Measurements from ENCODE around the gene SERAC1. TPM values are rescaled to one million over a fixed set of nuclear protein-coding genes. Genes with fewer than 3 reads are reported as not detected.

Gene SERAC1
- total and polyA plus RNA-seq, 2 donors (not counting 1 experiment from before 2014, with no cell fraction given) = 1.9 to 5.8 TPM

DNA sequence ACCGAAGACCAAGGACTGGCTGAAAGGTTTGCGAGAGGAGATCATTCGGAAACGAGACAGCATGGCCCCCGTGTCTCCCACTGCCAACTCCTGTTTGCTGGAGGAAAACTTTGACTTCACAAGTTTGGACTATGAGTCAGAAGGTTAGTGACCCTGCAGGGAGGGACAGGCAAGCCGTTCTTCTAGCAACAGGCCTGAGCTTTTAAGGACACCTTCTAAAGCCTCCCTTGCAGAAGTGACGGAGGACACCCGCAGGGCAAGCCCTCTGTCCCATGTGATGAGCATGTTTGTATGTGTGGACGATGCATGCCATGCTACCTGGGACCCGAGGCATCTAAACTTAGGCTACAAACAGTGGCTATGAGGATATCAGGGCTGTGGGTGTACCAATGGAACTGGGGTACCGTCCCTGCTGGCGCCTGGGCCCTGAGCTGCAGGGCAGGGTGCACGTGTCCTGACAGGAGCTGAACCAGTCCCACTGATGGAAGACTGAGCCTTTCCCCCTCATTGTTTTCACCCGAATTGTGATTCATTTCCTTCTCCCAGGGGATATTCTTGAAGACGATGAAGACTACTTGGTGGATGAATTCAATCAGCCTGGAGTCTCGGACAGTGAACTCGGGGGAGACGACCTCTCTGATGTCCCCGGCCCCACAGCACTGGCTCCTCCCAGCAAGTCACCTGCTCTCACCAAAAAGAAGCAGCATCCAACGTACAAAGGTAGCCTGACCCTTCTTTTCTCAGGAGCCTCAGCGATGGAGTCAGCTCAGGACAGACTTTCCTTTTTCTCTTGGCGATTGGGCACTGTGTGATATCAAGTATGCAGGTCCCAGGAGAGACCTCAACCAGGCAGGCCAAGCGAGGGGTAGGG is 84.4 kb downstream of the SERAC1 start:
- ChIA-PET POLR2A (no interaction called here), CTCF (no interaction called here)
- H3K9ac ChIP-seq (ENCODE audit: low read length) = no peak overlapping the region
- no peak for DNase-seq
- no peak overlapping the region for H3K27ac ChIP-seq (ENCODE audit: low read length in 2 of 2)
- no peak overlapping the region for H3K4me3 ChIP-seq (ENCODE audit: control extremely low read depth in 1 of 5, extremely low read depth in 1 of 5, insufficient read depth in 1 of 5, low read depth in 2 of 5, low read length in 4 of 5)
- WGBS (ENCODE audit: insufficient coverage) = 98% methylated on average over 19 of the region's 23 CpGs
- peaks cover 0 to 36% of the 10 kb centered on the region in 2 experiments for H3K36me3 ChIP-seq (replicated peaks in 1 of 2; ENCODE audit: control extremely low read depth in 1 of 2, control insufficient read depth in 1 of 2, extremely low read depth in 1 of 2, insufficient read depth in 2 of 2, low read length in 1 of 2)
- no peaks in the 10 kb centered on the region for H3K9me3 Mint-ChIP-seq (ENCODE audit: insufficient read depth)
- H3K27ac Mint-ChIP-seq = no peak overlapping the region
- H4K20me1 ChIP-seq (ENCODE audit: control insufficient read depth, insufficient read depth, low read length, poor library complexity, severe bottlenecking) = no peaks in the 10 kb centered on the region
- no peaks in the 10 kb centered on the region for H3K4me1 ChIP-seq (ENCODE audit: control insufficient read depth in 2 of 2, insufficient read depth in 2 of 2, low read length in 2 of 2)
- no peaks in the 10 kb centered on the region for H3K79me2 ChIP-seq (ENCODE audit: control insufficient read depth, insufficient read depth, low read length)
- H3K4me1 Mint-ChIP-seq = peaks cover 4% of the 10 kb centered on the region
- no peak overlapping the region for H3K4me3 Mint-ChIP-seq
- intact Hi-C loops (cut with micrococcal nuclease) = no loop called here
- no peaks in the 10 kb centered on the region for H3K27me3 ChIP-seq (replicated peaks in 1 of 4; ENCODE audit: control extremely low read depth in 1 of 4, control insufficient read depth in 3 of 4, insufficient read depth in 4 of 4, low read length in 3 of 4)
- H3K27me3 Mint-ChIP-seq = no peaks in the 10 kb centered on the region
- no peaks in the 10 kb centered on the region for H3K9me3 ChIP-seq (ENCODE audit: control extremely low read depth in 1 of 3, control insufficient read depth in 2 of 3, insufficient read depth in 1 of 3, low read length in 2 of 3)
- no peak overlapping the region for H2AFZ ChIP-seq (ENCODE audit: insufficient read depth, low read depth, low read length, poor library complexity, severe bottlenecking)
- no peak overlapping the region for H3K4me2 ChIP-seq (replicated peaks; ENCODE audit: low read depth, low read length, poor library complexity, severe bottlenecking)
- TF ChIP-seq, protein P1, sequence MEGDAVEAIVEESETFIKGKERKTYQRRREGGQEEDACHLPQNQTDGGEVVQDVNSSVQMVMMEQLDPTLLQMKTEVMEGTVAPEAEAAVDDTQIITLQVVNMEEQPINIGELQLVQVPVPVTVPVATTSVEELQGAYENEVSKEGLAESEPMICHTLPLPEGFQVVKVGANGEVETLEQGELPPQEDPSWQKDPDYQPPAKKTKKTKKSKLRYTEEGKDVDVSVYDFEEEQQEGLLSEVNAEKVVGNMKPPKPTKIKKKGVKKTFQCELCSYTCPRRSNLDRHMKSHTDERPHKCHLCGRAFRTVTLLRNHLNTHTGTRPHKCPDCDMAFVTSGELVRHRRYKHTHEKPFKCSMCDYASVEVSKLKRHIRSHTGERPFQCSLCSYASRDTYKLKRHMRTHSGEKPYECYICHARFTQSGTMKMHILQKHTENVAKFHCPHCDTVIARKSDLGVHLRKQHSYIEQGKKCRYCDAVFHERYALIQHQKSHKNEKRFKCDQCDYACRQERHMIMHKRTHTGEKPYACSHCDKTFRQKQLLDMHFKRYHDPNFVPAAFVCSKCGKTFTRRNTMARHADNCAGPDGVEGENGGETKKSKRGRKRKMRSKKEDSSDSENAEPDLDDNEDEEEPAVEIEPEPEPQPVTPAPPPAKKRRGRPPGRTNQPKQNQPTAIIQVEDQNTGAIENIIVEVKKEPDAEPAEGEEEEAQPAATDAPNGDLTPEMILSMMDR (IDR thresholded peaks at IDR 0.05) = no peak
- TF ChIP-seq EZH2 (IDR thresholded peaks at IDR 0.05; ENCODE audit: borderline replicate concordance, insufficient read depth, low read depth, low read length, poor library complexity, severe bottlenecking) = no peak
- no peak for ATAC-seq (ENCODE audit: low read depth)

DNA sequence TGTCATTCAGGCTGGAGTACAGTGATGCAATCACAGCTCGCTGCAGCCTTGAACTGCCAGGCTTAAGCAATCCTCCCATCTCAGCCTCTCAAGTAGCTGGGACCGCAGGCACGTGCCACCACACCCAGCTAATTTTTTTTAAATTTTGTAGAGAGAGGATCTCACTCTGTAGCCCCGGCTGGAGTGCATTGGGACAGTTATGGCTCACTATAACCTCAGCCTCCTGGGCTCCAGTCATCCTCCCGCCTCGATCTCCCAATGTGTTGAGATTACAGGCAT is 86.5 kb downstream of the SERAC1 start:
- WGBS (ENCODE audit: insufficient coverage) = 100% methylated on average over 2 of the region's 6 CpGs
- intact Hi-C loops (cut with micrococcal nuclease) = no loop called here
- H3K27me3 ChIP-seq (replicated peaks in 1 of 4; ENCODE audit: control extremely low read depth in 1 of 4, control insufficient read depth in 3 of 4, insufficient read depth in 4 of 4, low read length in 3 of 4) = no peaks in the 10 kb centered on the region
- Mint-ChIP-seq H3K27me3 (no peaks in the 10 kb centered on the region), H3K9me3 (ENCODE audit: insufficient read depth) (no peaks in the 10 kb centered on the region), H3K4me1 (peaks cover 2% of the 10 kb centered on the region), H3K27ac (no peak overlapping the region), H3K4me3 (no peak overlapping the region)
- ChIA-PET POLR2A (no interaction called here), CTCF (no interaction called here)
- DNase-seq (no peak), ATAC-seq (ENCODE audit: low read depth) (no peak)
- H3K9me3 ChIP-seq (ENCODE audit: control extremely low read depth in 1 of 3, control insufficient read depth in 2 of 3, insufficient read depth in 1 of 3, low read length in 2 of 3) = no peaks in the 10 kb centered on the region
- H3K36me3 ChIP-seq (replicated peaks in 1 of 2; ENCODE audit: control extremely low read depth in 1 of 2, control insufficient read depth in 1 of 2, extremely low read depth in 1 of 2, insufficient read depth in 2 of 2, low read length in 1 of 2) = peaks cover 0 to 36% of the 10 kb centered on the region in 2 experiments
- H3K4me1 ChIP-seq (ENCODE audit: control insufficient read depth in 2 of 2, insufficient read depth in 2 of 2, low read length in 2 of 2) = no peaks in the 10 kb centered on the region
- H3K79me2 ChIP-seq (ENCODE audit: control insufficient read depth, insufficient read depth, low read length) = no peaks in the 10 kb centered on the region
- no peak overlapping the region for H2AFZ ChIP-seq (ENCODE audit: insufficient read depth, low read depth, low read length, poor library complexity, severe bottlenecking)
- H4K20me1 ChIP-seq (ENCODE audit: control insufficient read depth, insufficient read depth, low read length, poor library complexity, severe bottlenecking) = no peaks in the 10 kb centered on the region
- TF ChIP-seq EZH2 (IDR thresholded peaks at IDR 0.05; ENCODE audit: borderline replicate concordance, insufficient read depth, low read depth, low read length, poor library complexity, severe bottlenecking) = no peak
- TF ChIP-seq, protein P1 (IDR thresholded peaks at IDR 0.05) = no peak
- H3K27ac ChIP-seq (ENCODE audit: low read length in 2 of 2) = no peak overlapping the region
- H3K4me2 ChIP-seq (replicated peaks; ENCODE audit: low read depth, low read length, poor library complexity, severe bottlenecking) = no peak overlapping the region
- no peak overlapping the region for H3K4me3 ChIP-seq (ENCODE audit: control extremely low read depth in 1 of 5, extremely low read depth in 1 of 5, insufficient read depth in 1 of 5, low read depth in 2 of 5, low read length in 4 of 5)
- no peak overlapping the region for H3K9ac ChIP-seq (ENCODE audit: low read length)

Measured in B cell (primary cell).